Osteoblast (primary cell): ENCODE measurements around the gene AUTS2. TPM values are rescaled to one million over a fixed set of nuclear protein-coding genes. Genes with fewer than 3 reads are reported as not detected.

Experiments
- DNase-seq: peaks from one replicate; pipeline ENCODE4 v3.0.0; 2011; ENCODE audit warnings: low spot score, mixed read lengths; ENCODE audit not compliant: insufficient read length; ENCODE audit errors: missing footprints
- H2AFZ ChIP-seq: 2 replicates; pipeline ENCODE4 v1.6.0; 2011; ENCODE audit warnings: mild to moderate bottlenecking, low read length
- H3K27ac ChIP-seq: 2 replicates; pipeline ENCODE4 v1.5.1; 2011; ENCODE audit warnings: mild to moderate bottlenecking, low read depth, low read length, moderate library complexity
- H3K27me3 ChIP-seq: 2 replicates; pipeline ENCODE4 v1.6.0; 2012; ENCODE audit warnings: mild to moderate bottlenecking, control low read depth, inconsistent platforms, low read length, moderate library complexity; ENCODE audit not compliant: insufficient read depth
- H3K36me3 ChIP-seq: 2 replicates; pipeline ENCODE4 v1.5.1; 2011; ENCODE audit warnings: mild to moderate bottlenecking, low read length, control low read depth, moderate library complexity; ENCODE audit not compliant: insufficient read depth
- H3K4me1 ChIP-seq: 2 replicates; pipeline ENCODE4 v1.5.1; 2011; ENCODE audit warnings: mild to moderate bottlenecking, low read length, control low read depth, moderate library complexity; ENCODE audit not compliant: insufficient read depth
- H3K4me2 ChIP-seq: 2 replicates; pipeline ENCODE4 v1.6.0; 2011; ENCODE audit warnings: mild to moderate bottlenecking, low read length; ENCODE audit not compliant: insufficient read depth
- H3K4me3 ChIP-seq: fragments of 200-600 bp; sonication (generic); 3 replicates; pipeline ENCODE4 v1.5.1; 2012; ENCODE audit warnings: mild to moderate bottlenecking, low read length, inconsistent platforms; ENCODE audit not compliant: insufficient read depth
- H3K79me2 ChIP-seq: 2 replicates; pipeline ENCODE4 v1.6.0; 2012; ENCODE audit warnings: mild to moderate bottlenecking, low read length, control low read depth, inconsistent platforms; ENCODE audit not compliant: insufficient read depth
- H3K9me3 ChIP-seq: 2 replicates; pipeline ENCODE4 v1.5.1; 2011; ENCODE audit warnings: low read depth, low read length, control low read depth
- H4K20me1 ChIP-seq: 2 replicates; pipeline ENCODE4 v1.6.0; 2012; ENCODE audit warnings: mild to moderate bottlenecking, low read length, control low read depth; ENCODE audit not compliant: insufficient read depth
- total RNA-seq: library from RNA; depleted of rRNA; stranded (reverse); fragments of >200 nt; gene quantifications from 2 replicates; pipeline ENCODE4 v1.2.3, GENCODE V29; 2012
- TF ChIP-seq, protein P1 (sequence below): IDR thresholded peaks from 2 replicates; pipeline ENCODE4 v1.5.1; 2011; ENCODE audit warnings: mild to moderate bottlenecking, low read depth, low read length, moderate library complexity; ENCODE audit errors: extremely low read depth

AUTS2 gene
- total RNA-seq, 1 donor = 15.2 TPM

DNA sequence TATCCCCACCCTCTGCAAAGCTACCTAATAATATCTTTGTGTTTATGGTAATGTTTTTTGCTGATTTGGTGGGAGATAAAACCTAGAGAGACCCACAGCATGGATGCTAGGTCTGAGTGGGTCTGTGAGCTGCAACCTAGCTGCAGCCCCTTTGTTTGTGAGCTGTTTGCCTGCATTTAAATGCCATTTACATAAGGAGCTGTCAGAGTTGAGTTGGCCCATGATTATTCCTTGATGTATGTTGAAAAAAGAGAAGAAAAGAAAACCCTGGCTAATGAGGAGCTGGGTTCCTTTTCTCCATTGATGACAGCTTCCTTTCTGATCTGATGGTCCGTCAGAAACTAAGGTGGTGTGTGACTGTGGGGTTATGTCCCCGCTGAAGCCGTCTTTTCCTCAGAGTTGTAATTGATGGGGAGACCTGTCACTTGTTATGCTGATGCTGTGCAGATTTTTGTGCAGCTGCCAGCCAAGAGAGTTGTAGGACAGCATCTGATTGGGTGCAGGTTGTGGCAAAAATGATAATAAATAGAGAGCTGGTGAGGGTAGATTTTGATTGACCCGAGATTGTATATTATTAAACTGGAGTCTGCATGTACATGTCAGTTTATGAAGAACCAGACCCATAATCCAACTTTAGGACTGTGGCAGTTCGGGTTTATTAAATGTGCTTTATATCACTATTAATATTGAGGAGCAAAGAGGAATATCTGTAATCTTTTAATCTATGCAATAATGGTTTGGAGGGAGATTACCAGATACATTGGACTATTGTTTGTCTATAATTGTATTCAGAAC lies 219.8 kb downstream of the AUTS2 start:
- Histone ChIP-seq H2AFZ (no peak overlapping the region), H3K4me2 (no peak overlapping the region), H3K79me2 (no peaks in the 10 kb centered on the region), H3K27me3 (no peaks in the 10 kb centered on the region), H3K4me3 (no peak overlapping the region), H3K36me3 (no peaks in the 10 kb centered on the region), H3K4me1 (peaks cover 19% of the 10 kb centered on the region), H4K20me1 (no peaks in the 10 kb centered on the region), H3K9me3 (no peaks in the 10 kb centered on the region), H3K27ac (no peak overlapping the region)
- TF ChIP-seq, protein P1, sequence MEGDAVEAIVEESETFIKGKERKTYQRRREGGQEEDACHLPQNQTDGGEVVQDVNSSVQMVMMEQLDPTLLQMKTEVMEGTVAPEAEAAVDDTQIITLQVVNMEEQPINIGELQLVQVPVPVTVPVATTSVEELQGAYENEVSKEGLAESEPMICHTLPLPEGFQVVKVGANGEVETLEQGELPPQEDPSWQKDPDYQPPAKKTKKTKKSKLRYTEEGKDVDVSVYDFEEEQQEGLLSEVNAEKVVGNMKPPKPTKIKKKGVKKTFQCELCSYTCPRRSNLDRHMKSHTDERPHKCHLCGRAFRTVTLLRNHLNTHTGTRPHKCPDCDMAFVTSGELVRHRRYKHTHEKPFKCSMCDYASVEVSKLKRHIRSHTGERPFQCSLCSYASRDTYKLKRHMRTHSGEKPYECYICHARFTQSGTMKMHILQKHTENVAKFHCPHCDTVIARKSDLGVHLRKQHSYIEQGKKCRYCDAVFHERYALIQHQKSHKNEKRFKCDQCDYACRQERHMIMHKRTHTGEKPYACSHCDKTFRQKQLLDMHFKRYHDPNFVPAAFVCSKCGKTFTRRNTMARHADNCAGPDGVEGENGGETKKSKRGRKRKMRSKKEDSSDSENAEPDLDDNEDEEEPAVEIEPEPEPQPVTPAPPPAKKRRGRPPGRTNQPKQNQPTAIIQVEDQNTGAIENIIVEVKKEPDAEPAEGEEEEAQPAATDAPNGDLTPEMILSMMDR = no peak
- no peak for DNase-seq

DNA sequence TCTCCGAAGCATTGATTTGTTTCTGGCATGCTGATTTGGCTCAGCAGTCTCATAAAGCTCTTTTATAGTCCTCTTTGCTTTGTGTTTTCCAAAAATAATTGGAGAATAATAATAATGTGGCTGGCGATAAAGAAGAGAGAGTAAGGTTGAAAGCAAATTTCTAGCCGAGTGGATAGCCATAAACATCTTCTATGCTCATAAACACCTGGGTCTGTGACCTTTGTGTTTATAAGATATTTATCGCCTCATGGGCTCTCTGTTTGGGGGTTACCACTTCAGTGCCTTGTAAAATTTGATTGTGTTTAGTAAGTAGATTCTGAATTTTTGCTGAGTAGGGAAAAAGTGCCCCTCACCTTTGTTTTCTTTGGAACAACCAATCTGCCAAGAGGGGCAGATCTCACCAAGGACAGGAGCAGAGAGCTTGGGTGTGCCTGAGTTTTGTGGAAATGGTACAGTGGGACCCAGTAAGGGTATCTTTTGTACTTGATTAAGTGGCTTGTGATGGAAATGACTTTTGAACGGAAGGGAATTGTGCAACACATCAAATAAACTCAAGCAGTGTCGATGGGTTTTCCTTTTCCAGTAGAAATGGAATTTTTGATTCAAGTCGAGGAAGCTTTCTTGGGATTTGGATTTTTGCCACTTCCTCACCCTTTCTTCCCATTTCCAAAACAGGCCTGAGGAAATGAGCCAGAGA lies 220.5 kb downstream of the AUTS2 start:
- DNase-seq = no peak
- Histone ChIP-seq H3K4me2 (no peak overlapping the region), H3K4me3 (no peak overlapping the region), H3K79me2 (no peaks in the 10 kb centered on the region), H3K9me3 (no peaks in the 10 kb centered on the region), H3K27me3 (no peaks in the 10 kb centered on the region), H4K20me1 (no peaks in the 10 kb centered on the region), H3K27ac (no peak overlapping the region), H3K36me3 (no peaks in the 10 kb centered on the region), H3K4me1 (peaks cover 17% of the 10 kb centered on the region), H2AFZ (no peak overlapping the region)
- TF ChIP-seq, protein P1 = no peak

DNA sequence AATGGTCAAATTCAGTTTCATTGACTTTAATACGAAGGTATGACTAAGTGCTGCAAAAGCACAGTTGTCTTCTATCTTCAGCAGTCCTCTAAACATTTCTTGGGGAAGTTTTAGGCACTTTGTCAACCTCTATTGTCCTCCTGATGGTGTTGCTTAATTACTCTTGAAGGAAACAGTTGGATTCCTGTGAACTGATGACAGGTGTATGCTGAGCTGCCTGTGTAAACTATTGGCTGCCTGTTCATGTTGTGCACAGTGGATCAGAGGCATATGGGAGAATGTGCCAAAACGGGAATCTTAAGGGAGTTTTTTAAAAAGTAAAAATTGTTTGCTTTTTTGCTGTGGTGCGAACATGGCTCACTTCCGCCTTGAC lies 221.0 kb downstream of the AUTS2 start:
- Histone ChIP-seq H3K36me3 (no peaks in the 10 kb centered on the region), H3K9me3 (no peaks in the 10 kb centered on the region), H4K20me1 (no peaks in the 10 kb centered on the region), H3K27me3 (no peaks in the 10 kb centered on the region), H3K27ac (no peak overlapping the region), H3K79me2 (no peaks in the 10 kb centered on the region), H3K4me3 (no peak overlapping the region), H3K4me2 (no peak overlapping the region), H2AFZ (no peak overlapping the region), H3K4me1 (peaks cover 12% of the 10 kb centered on the region)
- DNase-seq = no peak
- TF ChIP-seq, protein P1 = no peak

DNA sequence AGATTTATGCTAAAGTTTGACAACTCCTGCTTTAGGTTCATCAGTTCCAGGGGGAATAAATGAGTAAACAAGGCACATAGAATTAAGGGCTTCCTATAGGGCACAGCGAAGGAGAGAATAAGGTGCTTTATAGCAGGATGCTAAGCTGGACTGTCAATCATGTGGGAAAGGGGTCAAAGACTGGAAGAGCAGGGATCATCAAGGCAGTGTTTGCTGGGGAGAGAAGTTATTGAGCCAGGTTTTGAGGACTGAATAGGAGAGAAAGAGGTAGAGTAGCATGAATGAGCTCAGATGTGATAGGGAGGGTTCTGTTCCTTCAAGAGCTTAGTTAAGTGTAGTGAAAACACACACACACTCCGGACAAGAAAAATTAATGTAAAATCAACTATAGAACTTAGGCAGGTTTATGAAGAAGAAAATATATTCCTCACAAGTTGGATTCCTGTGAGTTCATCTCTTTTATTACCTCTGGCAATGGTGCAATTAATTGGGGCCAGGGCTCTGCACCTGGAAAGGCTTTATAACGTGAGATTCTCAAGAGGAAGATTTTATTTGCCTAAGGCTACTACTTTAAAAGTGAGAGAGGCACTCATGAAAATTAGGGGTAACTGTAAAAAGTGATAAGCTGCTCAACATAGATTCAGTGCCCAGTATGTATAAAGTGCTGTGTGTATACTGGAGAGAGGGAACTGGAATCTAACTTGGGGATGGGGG lies 222.4 kb downstream of the AUTS2 start:
- Histone ChIP-seq H3K9me3 (no peaks in the 10 kb centered on the region), H3K4me3 (no peak overlapping the region), H4K20me1 (no peaks in the 10 kb centered on the region), H3K79me2 (no peaks in the 10 kb centered on the region), H3K4me2 (no peak overlapping the region), H3K4me1 (peaks cover 5% of the 10 kb centered on the region), H3K36me3 (no peaks in the 10 kb centered on the region), H2AFZ (no peak overlapping the region), H3K27ac (no peak overlapping the region), H3K27me3 (no peaks in the 10 kb centered on the region)
- no peak for DNase-seq
- TF ChIP-seq, protein P1 = no peak
